Mesothelial cell of epicardium (in vitro differentiated cells): ENCODE data around the gene VWA5B1. TPM values are rescaled to one million over a fixed set of nuclear protein-coding genes. Genes with fewer than 3 reads are reported as not detected.

Experiments
- DNase-seq, 2 experiments: peaks; one replicate each; pipeline ENCODE4 v3.0.0; 2021; ENCODE audit warnings: low spot score in 2 of 2; ENCODE audit not compliant: unreplicated experiment in 2 of 2
- H3K27ac Mint-ChIP-seq: 2 replicates; pipeline ENCODE4 v1.8.0; 2021; ENCODE audit warnings: mixed read lengths
- H3K27me3 Mint-ChIP-seq: 2 replicates; pipeline ENCODE4 v1.8.0; 2021; ENCODE audit warnings: low read depth, mixed read lengths
- H3K36me3 Mint-ChIP-seq: 2 replicates; pipeline ENCODE4 v1.8.0; 2021; ENCODE audit warnings: mixed read lengths
- H3K4me1 Mint-ChIP-seq: 2 replicates; pipeline ENCODE4 v1.8.0; 2021; ENCODE audit warnings: mixed read lengths
- H3K4me3 Mint-ChIP-seq: 2 replicates; pipeline ENCODE4 v1.8.0; 2021; ENCODE audit warnings: mild to moderate bottlenecking, moderate library complexity, mixed read lengths
- H3K9me3 Mint-ChIP-seq: 2 replicates; pipeline ENCODE4 v1.8.0; 2021; ENCODE audit warnings: mixed read lengths
- CTCF ChIP-seq: fragments of 200-600 bp; sonication (generic); IDR thresholded peaks from one replicate; pipeline ENCODE4 v1.5.0; 2021; ENCODE audit warnings: antibody characterized with exemption; ENCODE audit not compliant: unreplicated experiment
- total RNA-seq: library from RNA; stranded (reverse); gene quantifications from 3 replicates; pipeline ENCODE4 v1.2.1, GENCODE V29; 2021

Gene VWA5B1
- total RNA-seq, 1 donor from 2014 or later, result 0.25 TPM

GRCh38 chr1:20361401-20361800, 70.7 kb downstream of the VWA5B1 start:
- Mint-ChIP-seq H3K27me3 (peaks cover 88% of the 10 kb centered on the region), H3K9me3 (no peaks in the 10 kb centered on the region), H3K36me3 (no peaks in the 10 kb centered on the region), H3K4me3 (no peak overlapping the region), H3K4me1 (peaks cover 15% of the 10 kb centered on the region), H3K27ac (no peak overlapping the region)
- no peak for DNase-seq
- TF ChIP-seq CTCF, result no peak

GRCh38 chr1:20361805-20362381, 71.2 kb downstream of the VWA5B1 start:
- no peaks in the 10 kb centered on the region for H3K9me3 Mint-ChIP-seq
- no peak overlapping the region for H3K27ac Mint-ChIP-seq
- peak; percentile 77 for TF ChIP-seq CTCF
- peak in 1 of 2 experiments; percentile 72 for DNase-seq
- H3K4me1 Mint-ChIP-seq, result peaks cover 15% of the 10 kb centered on the region
- H3K36me3 Mint-ChIP-seq, result no peaks in the 10 kb centered on the region
- no peak overlapping the region for H3K4me3 Mint-ChIP-seq
- H3K27me3 Mint-ChIP-seq, result peaks cover 88% of the 10 kb centered on the region

GRCh38 chr1:20362856-20363255, 72.2 kb downstream of the VWA5B1 start:
- Mint-ChIP-seq H3K4me3 (no peak overlapping the region), H3K9me3 (no peaks in the 10 kb centered on the region)

GRCh38 chr1:20365421-20366055, 74.9 kb downstream of the VWA5B1 start:
- H3K9me3 Mint-ChIP-seq, result no peaks in the 10 kb centered on the region
- no peak overlapping the region for H3K27ac Mint-ChIP-seq
- peaks cover 8% of the 10 kb centered on the region for H3K4me1 Mint-ChIP-seq
- TF ChIP-seq CTCF, result no peak
- H3K4me3 Mint-ChIP-seq, result peak overlapping the region; percentile 44
- peaks cover 94% of the 10 kb centered on the region for H3K27me3 Mint-ChIP-seq
- DNase-seq, result no peak
- no peaks in the 10 kb centered on the region for H3K36me3 Mint-ChIP-seq

More at GRCh38 chr1:20362856-20363255, 72.2 kb downstream of the VWA5B1 start:
- H3K27ac Mint-ChIP-seq, result no peak overlapping the region
- no peak for DNase-seq
- peaks cover 20% of the 10 kb centered on the region for H3K4me1 Mint-ChIP-seq
- no peaks in the 10 kb centered on the region for H3K36me3 Mint-ChIP-seq
- no peak for TF ChIP-seq CTCF
- H3K27me3 Mint-ChIP-seq, result peaks cover 92% of the 10 kb centered on the region

GRCh38 chr1:20366056-20366462, 75.4 kb downstream of the VWA5B1 start:
- H3K27ac Mint-ChIP-seq, result no peak overlapping the region
- DNase-seq, result no peak
- H3K27me3 Mint-ChIP-seq, result peaks cover 95% of the 10 kb centered on the region
- H3K4me1 Mint-ChIP-seq, result peaks cover 8% of the 10 kb centered on the region
- no peak for TF ChIP-seq CTCF
- peak overlapping the region; percentile 44 for H3K4me3 Mint-ChIP-seq
- H3K36me3 Mint-ChIP-seq, result no peaks in the 10 kb centered on the region
- no peaks in the 10 kb centered on the region for H3K9me3 Mint-ChIP-seq
